Skeletal muscle tissue (tissue), 4 donors: ENCODE results near the gene DAB1. TPM values are rescaled to one million over a fixed set of nuclear protein-coding genes. Genes with fewer than 3 reads are reported as not detected.

Source experiments
- H3K27ac ChIP-seq: one replicate; pipeline ENCODE4 v1.7.0; 2013; ENCODE audit warnings: mild to moderate bottlenecking, low read depth, low read length, inconsistent platforms
- H3K27me3 ChIP-seq, 3 donors: one replicate each; pipeline ENCODE4 v1.7.0; 2013; ENCODE audit warnings: low read length in 3 of 3; ENCODE audit not compliant: control insufficient read depth in 3 of 3, insufficient read depth in 3 of 3
- H3K36me3 ChIP-seq, 3 donors: one replicate each; pipeline ENCODE4 v1.7.0; 2013; ENCODE audit warnings: low read length in 3 of 3; ENCODE audit not compliant: control insufficient read depth in 3 of 3, insufficient read depth in 3 of 3
- H3K4me1 ChIP-seq, 3 donors: one replicate each; pipeline ENCODE4 v1.7.0; 2013; ENCODE audit warnings: low read length in 3 of 3, mild to moderate bottlenecking in 3 of 3; ENCODE audit not compliant: control insufficient read depth in 3 of 3, insufficient read depth in 3 of 3
- H3K4me3 ChIP-seq, 3 donors: one replicate each; pipeline ENCODE4 v1.7.0; 2013; ENCODE audit warnings: low read length in 3 of 3
- H3K9ac ChIP-seq, 3 donors: one replicate each; pipeline ENCODE4 v1.7.0; 2013; ENCODE audit warnings: low read length in 3 of 3, mild to moderate bottlenecking in 3 of 3, moderate library complexity in 2 of 3, low read depth in 1 of 3
- H3K9me3 ChIP-seq, 3 donors: one replicate each; pipeline ENCODE4 v1.7.0; 2013; ENCODE audit warnings: low read length in 3 of 3; ENCODE audit not compliant: control insufficient read depth in 3 of 3
- total RNA-seq: library from RNA; depleted of rRNA; stranded (reverse); fragments of >200 nt; gene quantifications from one replicate; pipeline ENCODE4 v1.2.3, GENCODE V29; 2014
- donor health status: Osteomylitis.

The DAB1 gene
- total RNA-seq, 1 donor from 2014 or later: 1.6 TPM

DNA sequence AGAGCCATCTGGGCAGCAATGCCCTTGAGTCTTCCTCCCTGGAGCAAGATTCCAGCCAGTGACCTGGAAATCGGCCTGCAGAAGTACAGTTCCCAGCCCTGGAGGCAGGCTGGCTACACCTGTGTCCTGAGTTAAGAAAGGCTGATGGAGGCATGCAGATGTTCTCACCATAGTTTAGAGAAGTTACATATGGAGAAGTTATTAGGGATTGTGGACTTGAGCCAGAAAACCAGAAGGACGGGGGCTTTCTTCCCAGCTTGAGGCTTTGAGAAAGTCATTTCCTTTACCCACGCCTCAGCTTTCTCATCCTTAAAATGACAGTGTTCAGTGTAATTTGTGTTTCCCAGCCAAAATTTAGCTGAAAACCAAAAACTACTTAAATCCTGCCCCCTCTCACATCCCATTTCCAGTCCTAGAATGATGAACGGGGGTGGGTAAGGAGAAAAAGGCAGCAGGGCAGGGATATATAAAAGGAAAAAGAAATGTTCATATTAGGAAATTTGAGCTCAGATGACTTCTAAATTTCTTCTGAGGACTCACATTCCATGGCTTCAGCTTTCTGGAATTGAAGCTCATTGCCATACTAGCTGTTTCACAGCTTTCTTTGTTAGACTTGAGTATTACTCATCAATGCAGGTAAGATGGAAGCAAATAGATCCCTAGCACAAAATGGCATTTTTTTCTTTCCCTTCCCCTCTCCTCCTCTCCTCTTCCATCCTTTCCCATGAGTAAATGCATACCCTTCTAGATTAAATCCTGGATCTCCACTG, 443.7 kb downstream of the DAB1 start:
- H3K4me3 ChIP-seq: no peak overlapping the region
- H3K27me3 ChIP-seq: peaks cover 0 to 4% (median 0%) of the 10 kb centered on the region in 3 donors
- H3K27ac ChIP-seq: no peak overlapping the region
- H3K36me3 ChIP-seq: no peaks in the 10 kb centered on the region
- H3K9ac ChIP-seq: no peak overlapping the region
- H3K4me1 ChIP-seq: no peaks in the 10 kb centered on the region
- H3K9me3 ChIP-seq: no peaks in the 10 kb centered on the region

DNA sequence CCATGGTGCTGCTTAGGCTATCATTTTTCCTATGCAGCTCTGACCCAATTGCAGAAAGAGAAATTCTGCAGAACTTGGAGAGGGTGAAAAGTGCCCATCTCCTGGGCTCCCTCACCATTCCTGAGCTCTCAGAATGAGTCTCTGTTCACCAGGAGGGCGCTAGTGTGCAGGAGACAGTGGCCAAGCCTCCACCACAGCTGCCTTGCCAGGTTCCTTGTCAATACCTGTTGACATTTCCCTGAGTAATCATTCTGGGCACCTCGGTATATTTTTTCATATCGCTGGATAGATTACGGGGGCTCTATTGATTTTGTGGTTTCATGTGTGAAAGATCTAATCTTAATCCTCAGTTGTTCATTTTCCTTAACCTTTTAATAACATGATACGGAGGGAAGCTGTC, 445.0 kb downstream of the DAB1 start:
- Histone ChIP-seq H3K27ac (no peak overlapping the region), H3K4me1 (no peaks in the 10 kb centered on the region), H3K36me3 (no peaks in the 10 kb centered on the region), H3K4me3 (no peak overlapping the region), H3K9ac (no peak overlapping the region), H3K27me3 (peaks cover 0 to 4% (median 0%) of the 10 kb centered on the region in 3 donors), H3K9me3 (no peaks in the 10 kb centered on the region)

DNA sequence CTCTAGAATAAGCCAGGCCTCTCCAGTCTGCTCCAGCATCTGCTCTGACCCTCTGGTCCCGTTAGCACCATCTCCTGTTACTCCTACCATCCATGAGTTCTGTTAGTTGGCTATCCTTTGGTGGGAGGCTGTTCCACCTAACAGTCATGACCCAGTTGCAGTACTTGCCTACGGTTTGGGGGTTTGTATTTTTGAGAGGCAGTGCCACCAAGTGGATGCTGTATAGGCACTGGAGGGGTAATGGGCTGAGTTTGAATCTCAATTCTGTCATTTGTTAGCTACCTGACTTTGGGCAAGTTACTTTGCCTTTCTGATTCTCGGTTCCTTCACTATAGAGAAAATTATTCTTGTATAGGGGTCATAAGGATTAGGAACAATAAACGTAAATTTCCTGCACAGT, 445.9 kb downstream of the DAB1 start:
- no peaks in the 10 kb centered on the region for H3K4me1 ChIP-seq
- no peak overlapping the region for H3K4me3 ChIP-seq
- no peaks in the 10 kb centered on the region for H3K9me3 ChIP-seq
- H3K27ac ChIP-seq: no peak overlapping the region
- H3K36me3 ChIP-seq: no peaks in the 10 kb centered on the region
- peaks cover 0 to 4% (median 0%) of the 10 kb centered on the region in 3 donors for H3K27me3 ChIP-seq
- H3K9ac ChIP-seq: no peak overlapping the region

DNA sequence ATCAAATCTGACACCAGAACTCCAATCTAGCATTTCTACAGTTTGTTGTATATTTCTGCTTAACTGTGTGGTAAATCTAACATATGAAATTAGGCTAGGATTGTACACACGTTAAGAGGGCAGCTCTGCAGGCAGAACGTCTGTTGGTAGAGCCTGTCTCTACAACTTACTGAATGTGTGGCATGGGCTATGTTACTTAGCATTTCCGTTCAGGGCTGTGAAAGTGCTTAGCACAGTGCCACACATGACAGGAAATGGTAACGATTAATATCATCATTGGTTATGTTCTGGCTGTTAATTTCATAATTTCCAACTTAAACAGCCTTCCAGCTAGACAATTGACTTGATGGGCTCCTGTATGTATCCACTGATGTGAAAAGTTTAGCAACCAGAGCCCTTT, 448.4 kb downstream of the DAB1 start:
- H3K36me3 ChIP-seq: no peaks in the 10 kb centered on the region
- H3K9me3 ChIP-seq: no peaks in the 10 kb centered on the region
- peaks cover 0 to 1% (median 0%) of the 10 kb centered on the region in 3 donors for H3K27me3 ChIP-seq
- no peak overlapping the region for H3K4me3 ChIP-seq
- H3K4me1 ChIP-seq: no peaks in the 10 kb centered on the region
- no peak overlapping the region for H3K27ac ChIP-seq
- no peak overlapping the region for H3K9ac ChIP-seq

DNA sequence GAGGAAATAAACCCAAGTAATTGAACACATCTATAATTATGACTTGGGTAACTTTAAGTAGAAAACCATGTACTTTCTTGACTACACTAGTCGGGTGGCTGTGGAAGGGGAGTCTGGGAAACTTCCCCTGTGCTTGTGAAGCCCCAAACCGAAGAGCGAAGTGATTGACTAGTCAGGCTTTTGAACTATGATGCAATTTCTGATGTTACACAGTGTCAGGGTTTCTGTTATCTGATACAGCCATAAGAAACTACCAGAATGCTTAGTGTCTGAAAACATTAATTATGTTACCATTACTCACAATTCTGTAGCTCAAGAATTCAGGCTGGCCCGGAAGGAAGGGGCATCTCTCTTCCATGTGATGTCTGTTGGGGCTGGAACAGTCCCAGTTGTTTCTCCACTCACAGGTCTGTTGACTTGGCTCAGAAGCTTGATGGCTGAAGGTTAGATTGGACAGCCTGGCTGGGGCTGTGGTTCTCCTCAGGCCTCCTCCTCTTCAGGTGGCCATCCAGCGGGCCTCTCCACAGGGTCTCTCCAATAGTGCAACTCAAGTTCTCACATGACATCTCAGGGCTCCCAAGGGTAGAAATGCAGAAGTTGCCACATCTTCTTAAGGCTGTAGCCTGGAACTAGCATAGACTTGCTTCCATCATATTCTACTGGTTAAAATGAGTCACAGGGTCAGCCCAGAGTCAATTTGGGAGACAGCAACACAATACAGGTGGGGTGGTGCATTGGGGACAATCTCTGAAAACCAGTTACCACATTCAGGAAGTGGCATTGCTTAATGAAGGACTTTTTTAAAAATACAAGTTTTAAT, 449.7 kb downstream of the DAB1 start:
- Histone ChIP-seq H3K27me3 (peaks cover 0 to 5% (median 0%) of the 10 kb centered on the region in 3 donors), H3K9ac (no peak overlapping the region), H3K9me3 (peaks cover 0 to 3% (median 0%) of the 10 kb centered on the region in 3 donors), H3K4me3 (no peak overlapping the region), H3K27ac (no peak overlapping the region), H3K4me1 (no peaks in the 10 kb centered on the region), H3K36me3 (no peaks in the 10 kb centered on the region)

DNA sequence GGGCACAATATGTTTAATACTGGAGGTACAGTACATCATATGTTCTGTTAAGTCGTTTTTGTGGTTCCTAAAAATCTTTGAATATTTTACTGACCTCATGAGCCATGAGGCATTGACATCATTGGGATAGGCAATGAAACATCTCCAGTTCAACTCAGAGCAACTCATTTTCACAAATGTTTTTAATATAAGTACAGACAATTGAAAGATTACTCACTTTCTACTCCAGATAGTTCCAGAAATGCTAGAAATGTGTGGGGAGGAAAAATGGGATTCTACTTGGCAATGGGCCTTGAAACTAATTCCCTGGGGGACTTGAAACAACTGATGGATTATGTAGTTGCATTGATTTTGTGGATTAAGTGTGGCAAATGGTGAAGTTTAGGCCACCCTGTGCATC, 450.9 kb downstream of the DAB1 start:
- peaks cover 0 to 5% (median 0%) of the 10 kb centered on the region in 3 donors for H3K9me3 ChIP-seq
- H3K36me3 ChIP-seq: no peaks in the 10 kb centered on the region

DNA sequence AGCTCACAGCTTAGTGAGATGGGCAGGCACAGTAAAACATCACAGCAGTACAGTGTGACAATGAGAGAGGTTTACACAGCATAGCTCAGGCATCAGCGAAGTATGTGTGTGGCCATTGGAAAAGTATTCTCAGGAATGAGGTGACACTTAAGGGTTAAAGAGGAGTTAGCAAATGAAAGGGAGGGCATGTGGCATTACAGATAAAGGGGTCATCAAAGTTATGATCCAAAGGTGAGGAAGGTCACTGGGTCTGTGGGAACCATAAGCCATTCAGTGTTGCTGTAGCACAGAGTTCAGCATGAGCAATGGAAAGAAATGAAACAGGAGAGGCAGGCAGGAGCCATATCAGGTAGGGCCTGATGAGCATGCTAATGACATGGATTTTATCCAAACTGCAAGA, 453.6 kb downstream of the DAB1 start:
- Histone ChIP-seq H3K4me3 (no peak overlapping the region), H3K9me3 (peaks cover 0 to 5% (median 0%) of the 10 kb centered on the region in 3 donors), H3K27ac (no peak overlapping the region), H3K4me1 (no peaks in the 10 kb centered on the region), H3K27me3 (peaks cover 0 to 5% (median 0%) of the 10 kb centered on the region in 3 donors), H3K9ac (no peak overlapping the region), H3K36me3 (no peaks in the 10 kb centered on the region)

More for the DNA sequence above, 450.9 kb downstream of the DAB1 start:
- no peaks in the 10 kb centered on the region for H3K4me1 ChIP-seq
- peaks cover 0 to 5% (median 0%) of the 10 kb centered on the region in 3 donors for H3K27me3 ChIP-seq
- H3K4me3 ChIP-seq: no peak overlapping the region
- H3K27ac ChIP-seq: no peak overlapping the region
- H3K9ac ChIP-seq: no peak overlapping the region

DNA sequence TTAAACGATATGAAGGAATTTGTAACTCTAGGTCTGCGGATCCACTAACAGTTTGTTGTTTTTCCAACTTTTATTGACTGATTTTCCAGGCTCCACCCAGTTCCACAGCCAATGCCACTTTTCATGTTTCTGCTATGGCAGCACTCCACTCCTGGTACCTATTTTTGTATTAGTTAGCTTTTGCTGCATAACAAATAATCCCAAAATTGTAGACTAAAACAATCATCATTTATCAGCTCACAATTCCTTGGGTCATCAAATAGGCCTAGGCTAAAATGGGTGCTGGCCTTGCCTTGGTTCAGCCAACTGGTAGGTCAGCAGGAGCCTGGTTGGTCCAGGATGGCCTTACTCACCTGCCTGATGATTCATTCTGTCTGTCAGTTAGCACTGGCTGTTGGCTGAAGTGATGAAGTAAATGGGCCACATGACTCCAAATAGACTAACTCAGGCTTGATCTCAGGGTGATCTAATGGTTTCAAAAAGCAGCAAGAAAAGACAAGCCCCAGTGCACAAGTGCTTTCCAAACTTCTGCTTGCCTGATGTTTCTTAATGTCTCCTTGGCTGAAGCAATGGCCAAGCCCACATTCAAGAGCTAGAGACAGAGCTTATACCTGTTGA, 454.9 kb downstream of the DAB1 start:
- H3K36me3 ChIP-seq: no peaks in the 10 kb centered on the region
- peaks cover 0 to 5% (median 0%) of the 10 kb centered on the region in 3 donors for H3K27me3 ChIP-seq
- peaks cover 0 to 5% (median 0%) of the 10 kb centered on the region in 3 donors for H3K9me3 ChIP-seq
- H3K4me3 ChIP-seq: no peak overlapping the region
- no peaks in the 10 kb centered on the region for H3K4me1 ChIP-seq
- H3K9ac ChIP-seq: no peak overlapping the region
- no peak overlapping the region for H3K27ac ChIP-seq

DNA sequence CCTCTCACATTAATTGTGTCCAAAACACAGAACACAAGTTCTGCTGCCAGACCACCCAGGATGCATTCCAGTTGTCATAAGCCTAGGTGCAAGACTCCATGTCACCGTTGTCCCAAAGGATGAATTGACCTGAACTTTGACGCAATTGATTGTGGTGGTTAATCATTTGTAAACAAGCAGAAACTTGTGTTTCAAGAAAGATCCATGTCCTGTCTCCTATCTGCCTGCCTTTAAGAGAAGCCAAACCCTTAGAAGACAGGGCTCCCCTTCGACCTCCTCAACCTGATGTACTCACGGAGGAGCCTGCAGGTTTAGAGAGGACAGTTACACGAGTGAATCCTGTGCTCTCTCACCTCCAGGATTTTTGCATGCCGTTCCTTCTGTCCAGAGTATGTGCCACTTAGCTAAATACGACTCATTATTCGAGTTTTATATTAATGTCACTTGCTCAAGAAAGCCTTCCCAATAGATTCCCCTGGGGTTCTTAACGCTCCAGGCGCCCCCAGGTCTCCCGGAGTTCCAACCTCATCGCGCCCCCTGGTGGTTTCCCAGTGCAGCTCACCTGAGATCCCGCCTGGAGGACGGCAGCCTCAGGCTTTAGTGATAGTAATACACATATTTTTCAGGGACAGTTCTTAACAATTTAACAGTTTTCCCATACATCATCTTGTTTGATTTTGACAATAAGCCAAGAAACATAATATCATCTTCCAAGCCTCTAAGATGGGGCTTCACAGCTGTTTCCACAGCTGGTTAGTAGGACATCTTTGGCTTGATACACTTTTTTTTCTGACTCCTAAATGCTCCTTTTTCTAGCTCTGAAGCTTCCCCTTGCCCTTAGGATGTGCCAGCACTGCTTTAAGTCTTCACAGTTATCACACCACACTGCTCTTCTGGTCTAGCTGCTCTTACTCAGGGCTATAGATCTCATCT, 455.7 kb downstream of the DAB1 start:
- peaks cover 0 to 5% (median 0%) of the 10 kb centered on the region in 3 donors for H3K9me3 ChIP-seq
- H3K27ac ChIP-seq: no peak overlapping the region
- no peaks in the 10 kb centered on the region for H3K4me1 ChIP-seq
- no peak overlapping the region for H3K4me3 ChIP-seq
- H3K27me3 ChIP-seq: peaks cover 0 to 5% (median 0%) of the 10 kb centered on the region in 3 donors
- no peaks in the 10 kb centered on the region for H3K36me3 ChIP-seq
- H3K9ac ChIP-seq: no peak overlapping the region
